Transverse colon (tissue), 3 donors: ENCODE data around the gene GLRA3.

Source experiments
- EP300 ChIP-seq: sonication (generic); formaldehyde crosslinking; IDR thresholded peaks from one replicate; pipeline ENCODE4 v1.6.1; 2017; ENCODE audit warnings: antibody characterized with exemption, low read depth
- TF ChIP-seq, protein P1 (sequence below), 5 experiments: fragments of 200-600 bp in 3 of 5; fragments of 450-650 bp in 2 of 5; sonication (generic) in 3 of 5; IDR thresholded peaks; 1 replicate in 2 of 5; 2 replicates in 3 of 5; pipeline ENCODE4 v1.5.1; 2016 to 2017; ENCODE audit warnings: antibody characterized with exemption in 5 of 5, inconsistent platforms in 3 of 5, mild to moderate bottlenecking in 2 of 5, moderate library complexity in 1 of 5

DNA sequence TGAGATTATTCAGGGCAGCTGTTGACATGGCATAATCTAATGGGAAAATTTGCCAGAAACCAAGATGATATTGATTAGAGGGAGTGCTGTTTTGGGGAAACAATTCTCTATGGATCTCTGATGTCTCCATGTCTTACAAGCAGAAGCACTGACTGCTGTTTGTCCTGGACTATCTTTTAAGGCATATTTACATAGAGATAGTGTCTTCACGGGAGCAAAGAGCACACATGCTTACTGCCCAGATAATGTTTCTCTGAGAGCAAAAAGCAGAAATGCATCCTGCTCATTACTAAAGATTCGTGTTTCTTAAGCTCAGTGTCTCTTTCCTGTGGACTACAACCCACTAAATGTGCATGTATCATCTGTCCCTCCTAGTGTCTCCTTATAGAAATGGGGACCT lies 41.3 kb upstream of the GLRA3 start:
- TF ChIP-seq, protein P1, sequence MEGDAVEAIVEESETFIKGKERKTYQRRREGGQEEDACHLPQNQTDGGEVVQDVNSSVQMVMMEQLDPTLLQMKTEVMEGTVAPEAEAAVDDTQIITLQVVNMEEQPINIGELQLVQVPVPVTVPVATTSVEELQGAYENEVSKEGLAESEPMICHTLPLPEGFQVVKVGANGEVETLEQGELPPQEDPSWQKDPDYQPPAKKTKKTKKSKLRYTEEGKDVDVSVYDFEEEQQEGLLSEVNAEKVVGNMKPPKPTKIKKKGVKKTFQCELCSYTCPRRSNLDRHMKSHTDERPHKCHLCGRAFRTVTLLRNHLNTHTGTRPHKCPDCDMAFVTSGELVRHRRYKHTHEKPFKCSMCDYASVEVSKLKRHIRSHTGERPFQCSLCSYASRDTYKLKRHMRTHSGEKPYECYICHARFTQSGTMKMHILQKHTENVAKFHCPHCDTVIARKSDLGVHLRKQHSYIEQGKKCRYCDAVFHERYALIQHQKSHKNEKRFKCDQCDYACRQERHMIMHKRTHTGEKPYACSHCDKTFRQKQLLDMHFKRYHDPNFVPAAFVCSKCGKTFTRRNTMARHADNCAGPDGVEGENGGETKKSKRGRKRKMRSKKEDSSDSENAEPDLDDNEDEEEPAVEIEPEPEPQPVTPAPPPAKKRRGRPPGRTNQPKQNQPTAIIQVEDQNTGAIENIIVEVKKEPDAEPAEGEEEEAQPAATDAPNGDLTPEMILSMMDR (IDR thresholded peaks at IDR 0.05) = no peak
- TF ChIP-seq EP300 = no peak
